Testis (tissue), 3 donors: Measurements from ENCODE around the gene CDK14. TPM values are rescaled to one million over a fixed set of nuclear protein-coding genes. Genes with fewer than 3 reads are reported as not detected.

ENCODE experiments used
- DNase-seq: peaks from one replicate; pipeline ENCODE4 v3.0.0-alpha.2; 2019
- H3K27ac ChIP-seq, 2 donors: fragments of 200-600 bp; sonication (generic); one replicate each; pipeline ENCODE4 v1.5.1; 2019
- H3K27me3 ChIP-seq: fragments of 200-600 bp; sonication (generic); one replicate; pipeline ENCODE4 v1.5.1; 2019
- H3K36me3 ChIP-seq: fragments of 200-600 bp; sonication (generic); one replicate; pipeline ENCODE4 v1.5.1; 2017; ENCODE audit warnings: low read depth; ENCODE audit errors: missing control alignments
- H3K4me1 ChIP-seq: fragments of 200-600 bp; sonication (generic); one replicate; pipeline ENCODE4 v1.5.1; 2019
- H3K4me3 ChIP-seq, 2 donors: fragments of 200-600 bp; sonication (generic); one replicate each; pipeline ENCODE4 v1.5.1; 2017 to 2019
- H3K9me3 ChIP-seq: fragments of 200-600 bp; sonication (generic); one replicate; pipeline ENCODE4 v1.5.1; 2017
- POLR2A ChIP-seq: fragments of 450-650 bp; IDR thresholded peaks from one replicate; pipeline ENCODE4 v1.6.1; 2017; ENCODE audit warnings: antibody characterized with exemption, mild to moderate bottlenecking, moderate library complexity
- WGBS, 2 donors: methylation state at CpG; one replicate each; pipeline ENCODE4 v1.1.5; 2018; 5-methylcytosine and 5-hydroxymethylcytosine counted together
- intact Hi-C: fragments of 100-400 bp; cut with DNase I; formaldehyde crosslinking; loops from one replicate; pipeline ENCODE4 v1.15.1; 2023; ENCODE audit warnings: low total_unique reads
- polyA plus RNA-seq: library from polyadenylated mRNA; stranded (reverse); fragments of 350-450 nt; fragmentation: Illumina TruSeq; extraction: RNeasy Lipid Tissue Mini Kit (QIAGEN cat#74804); gene quantifications from one replicate; pipeline ENCODE4 v1.2.3, GENCODE V29; 2014; ENCODE audit warnings: low read depth, low replicate concordance; ENCODE audit not compliant: insufficient read depth
- total RNA-seq, 2 donors: library from RNA; depleted of rRNA; stranded (reverse); fragments of >200 nt; gene quantifications; one replicate each; pipeline ENCODE4 v1.2.3, GENCODE V29; 2016
- TF ChIP-seq, protein P1 (sequence below), 3 experiments: fragments of 450-650 bp in 2 of 3; fragments of 200-600 bp in 1 of 3; sonication (generic) in 1 of 3; IDR thresholded peaks; one replicate each; pipeline ENCODE4 v1.5.1; 2016 to 2019; ENCODE audit warnings: antibody characterized with exemption in 3 of 3, mild to moderate bottlenecking in 2 of 3, moderate library complexity in 1 of 3

Gene CDK14
- total and polyA plus RNA-seq, 3 donors from 2014 or later = 18.9 to 22.7 (median 19.5) TPM

DNA sequence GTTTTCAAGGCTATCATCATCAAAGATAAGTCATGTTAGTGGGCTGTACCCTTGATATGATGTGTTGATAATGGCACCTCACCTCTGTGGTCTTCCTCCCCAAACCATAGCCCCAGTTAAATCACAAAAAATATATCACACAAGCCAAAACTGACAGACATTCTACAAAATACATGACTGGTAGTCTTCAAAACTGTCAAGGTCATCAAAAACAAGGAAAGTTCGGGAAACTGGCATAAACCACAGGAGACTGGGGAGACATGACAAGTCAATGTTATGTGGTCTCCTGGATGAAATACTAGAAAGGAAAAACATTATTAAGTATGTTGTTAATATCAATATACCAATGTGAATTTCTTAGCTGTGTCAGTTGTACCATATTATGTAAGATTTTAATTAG lies 388.6 kb downstream of the CDK14 start:
- Histone ChIP-seq H3K4me3 (no peak overlapping the region), H3K4me1 (no peaks in the 10 kb centered on the region), H3K27ac (no peak overlapping the region), H3K9me3 (no peaks in the 10 kb centered on the region), H3K27me3 (no peaks in the 10 kb centered on the region), H3K36me3 (no peaks in the 10 kb centered on the region)
- intact Hi-C loops = no loop called here
- no peak for DNase-seq
- WGBS, 2 donors = 86 to 88% methylated on average over 1 of the region's 1 CpG
- TF ChIP-seq POLR2A = no peak
- TF ChIP-seq, protein P1, sequence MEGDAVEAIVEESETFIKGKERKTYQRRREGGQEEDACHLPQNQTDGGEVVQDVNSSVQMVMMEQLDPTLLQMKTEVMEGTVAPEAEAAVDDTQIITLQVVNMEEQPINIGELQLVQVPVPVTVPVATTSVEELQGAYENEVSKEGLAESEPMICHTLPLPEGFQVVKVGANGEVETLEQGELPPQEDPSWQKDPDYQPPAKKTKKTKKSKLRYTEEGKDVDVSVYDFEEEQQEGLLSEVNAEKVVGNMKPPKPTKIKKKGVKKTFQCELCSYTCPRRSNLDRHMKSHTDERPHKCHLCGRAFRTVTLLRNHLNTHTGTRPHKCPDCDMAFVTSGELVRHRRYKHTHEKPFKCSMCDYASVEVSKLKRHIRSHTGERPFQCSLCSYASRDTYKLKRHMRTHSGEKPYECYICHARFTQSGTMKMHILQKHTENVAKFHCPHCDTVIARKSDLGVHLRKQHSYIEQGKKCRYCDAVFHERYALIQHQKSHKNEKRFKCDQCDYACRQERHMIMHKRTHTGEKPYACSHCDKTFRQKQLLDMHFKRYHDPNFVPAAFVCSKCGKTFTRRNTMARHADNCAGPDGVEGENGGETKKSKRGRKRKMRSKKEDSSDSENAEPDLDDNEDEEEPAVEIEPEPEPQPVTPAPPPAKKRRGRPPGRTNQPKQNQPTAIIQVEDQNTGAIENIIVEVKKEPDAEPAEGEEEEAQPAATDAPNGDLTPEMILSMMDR (IDR thresholded peaks at IDR 0.05) = no peak

GRCh38 chr7:90988516-90988915 lies 392.4 kb downstream of the CDK14 start:
- H3K27me3 ChIP-seq = no peaks in the 10 kb centered on the region
- intact Hi-C loops = no loop called here
- 68 to 85% methylated on average over 1 of the region's 1 CpG for WGBS, 2 donors

GRCh38 chr7:90988996-90989765 lies 393.1 kb downstream of the CDK14 start:
- 87 to 95% methylated on average over 5 of the region's 5 CpGs for WGBS, 2 donors
- no peaks in the 10 kb centered on the region for H3K36me3 ChIP-seq
- H3K4me1 ChIP-seq = no peaks in the 10 kb centered on the region
- H3K27ac ChIP-seq = no peak overlapping the region
- intact Hi-C loops = no loop called here
- no peak overlapping the region for H3K4me3 ChIP-seq
- TF ChIP-seq, protein P1 (IDR thresholded peaks at IDR 0.05) = no peak
- no peak for TF ChIP-seq POLR2A
- H3K9me3 ChIP-seq = no peaks in the 10 kb centered on the region
- no peak for DNase-seq
- no peaks in the 10 kb centered on the region for H3K27me3 ChIP-seq

More at GRCh38 chr7:90988516-90988915, 392.4 kb downstream of the CDK14 start:
- H3K4me1 ChIP-seq = no peaks in the 10 kb centered on the region
- DNase-seq = no peak
- H3K9me3 ChIP-seq = no peaks in the 10 kb centered on the region
- H3K4me3 ChIP-seq = no peak overlapping the region
- no peaks in the 10 kb centered on the region for H3K36me3 ChIP-seq
- TF ChIP-seq, protein P1 (IDR thresholded peaks at IDR 0.05) = no peak
- no peak for TF ChIP-seq POLR2A
- no peak overlapping the region for H3K27ac ChIP-seq

DNA sequence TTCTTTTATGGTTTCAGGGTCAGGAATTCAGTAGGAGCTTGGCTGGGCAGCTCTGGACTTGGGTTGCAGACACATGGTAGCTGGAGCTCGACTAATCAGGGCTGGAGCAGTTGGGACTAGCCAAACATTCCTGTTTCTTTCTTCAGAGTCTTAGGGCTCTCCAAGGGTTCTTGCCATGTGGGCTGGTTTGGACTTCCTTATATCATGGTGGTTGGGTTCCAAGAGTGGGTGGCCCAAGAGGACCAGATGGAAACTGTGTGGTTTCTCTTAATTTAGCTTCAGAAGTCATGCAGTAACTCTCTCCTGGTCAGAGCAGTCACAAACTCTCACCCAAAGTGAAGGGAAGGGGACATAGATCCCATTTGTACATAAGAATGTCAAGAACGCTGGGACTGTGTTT lies 398.0 kb downstream of the CDK14 start:
- no peaks in the 10 kb centered on the region for H3K9me3 ChIP-seq
- WGBS, 2 donors = 84 to 89% methylated on average over 2 of the region's 2 CpGs
- DNase-seq = no peak
- H3K4me1 ChIP-seq = no peaks in the 10 kb centered on the region
- TF ChIP-seq POLR2A = no peak
- TF ChIP-seq, protein P1 (IDR thresholded peaks at IDR 0.05) = no peak
- no peak overlapping the region for H3K27ac ChIP-seq
- no peak overlapping the region for H3K4me3 ChIP-seq
- no peaks in the 10 kb centered on the region for H3K36me3 ChIP-seq
- intact Hi-C loops = no loop called here
- no peaks in the 10 kb centered on the region for H3K27me3 ChIP-seq

GRCh38 chr7:90994601-90995000 lies 398.5 kb downstream of the CDK14 start:
- Histone ChIP-seq H3K27ac (no peak overlapping the region), H3K4me1 (no peaks in the 10 kb centered on the region), H3K9me3 (no peaks in the 10 kb centered on the region), H3K4me3 (no peak overlapping the region), H3K36me3 (no peaks in the 10 kb centered on the region), H3K27me3 (no peaks in the 10 kb centered on the region)
- DNase-seq = no peak
- no peak for TF ChIP-seq POLR2A
- TF ChIP-seq, protein P1 (IDR thresholded peaks at IDR 0.05) = no peak
- intact Hi-C loops = no loop called here
- 92 to 95% methylated on average over 5 of the region's 5 CpGs for WGBS, 2 donors
